Panc1 (cell line): ENCODE data around the gene IL17B. TPM values are rescaled to one million over a fixed set of nuclear protein-coding genes. Genes with fewer than 3 reads are reported as not detected.

Experiments used
- ATAC-seq: fragments of 200-7000 bp; cut with Tn5 transposase; 2 replicates; pipeline ENCODE4 v1.9.1; 2020; ENCODE audit warnings: mild to moderate bottlenecking, moderate library complexity
- BruUV-seq: library from RNA; stranded (reverse); fragments of 400-500 nt; replicated peaks from 2 replicates; lab custom pipeline; 2021; lab: Mats Ljungman, UMichigan
- CTCF ChIA-PET: fragments of 300-600 bp; sonication (Branson Sonifier 250); formaldehyde crosslinking; loops from one replicate; lab custom pipeline; 2022; ENCODE audit warnings: antibody characterized with exemption; lab: Charles Lee
- POLR2A ChIA-PET: fragments of 300-600 bp; sonication (Branson Sonifier 250); formaldehyde crosslinking; loops from one replicate; lab custom pipeline; 2022; ENCODE audit warnings: antibody characterized with exemption; lab: Charles Lee
- DNase-seq: peaks from one replicate; pipeline ENCODE4 v3.0.0-alpha.2; 2010; ENCODE audit warnings: low read depth, low spot score
- H3K27ac ChIP-seq: 2 replicates; pipeline ENCODE4 v1.5.1; 2011; ENCODE audit warnings: mild to moderate bottlenecking, low read length, inconsistent platforms
- H3K27me3 ChIP-seq: fragments of 200-500 bp; sonication (Bioruptor generic); 2 replicates; pipeline ENCODE4 v1.6.0; 2014; ENCODE audit warnings: low read length, inconsistent platforms; ENCODE audit not compliant: control insufficient read depth, insufficient read depth
- H3K36me3 ChIP-seq: fragments of 200-500 bp; sonication (Bioruptor generic); 2 replicates; pipeline ENCODE4 v1.5.1; 2014; ENCODE audit warnings: inconsistent platforms, mild to moderate bottlenecking, low read length, moderate library complexity; ENCODE audit not compliant: control insufficient read depth, insufficient read depth
- H3K4me1 ChIP-seq: 2 replicates; pipeline ENCODE4 v1.5.1; 2011; ENCODE audit warnings: inconsistent platforms, mild to moderate bottlenecking, low read length, moderate library complexity; ENCODE audit not compliant: control insufficient read depth, insufficient read depth
- H3K4me3 ChIP-seq, 2 experiments: 2 replicates each; pipeline ENCODE4 v1.5.1; 2011 to 2012; ENCODE audit warnings: low read depth in 2 of 2, low read length in 2 of 2, mild to moderate bottlenecking in 2 of 2, inconsistent platforms in 1 of 2, moderate library complexity in 1 of 2
- H3K9me3 ChIP-seq: fragments of 200-500 bp; sonication (Bioruptor generic); 2 replicates; pipeline ENCODE4 v1.5.1; 2014; ENCODE audit warnings: low read depth, mild to moderate bottlenecking, inconsistent platforms, low read length, moderate library complexity; ENCODE audit not compliant: control insufficient read depth, insufficient read depth
- CTCF ChIP-seq: fragments of 450-650 bp; IDR thresholded peaks from 2 replicates; pipeline ENCODE4 v1.5.1; 2017; ENCODE audit warnings: mild to moderate bottlenecking
- POLR2AphosphoS5 ChIP-seq: IDR thresholded peaks from 2 replicates; pipeline ENCODE4 v1.6.1; 2012; ENCODE audit warnings: mild to moderate bottlenecking, low read depth, low read length, moderate library complexity
- REST ChIP-seq, 2 experiments: IDR thresholded peaks; 2 replicates each; pipeline ENCODE4 v1.6.1; 2011 to 2012; ENCODE audit warnings: low read depth in 2 of 2, control low read depth in 1 of 2, low read length in 1 of 2, mild to moderate bottlenecking in 1 of 2, moderate library complexity in 1 of 2; ENCODE audit not compliant: insufficient read depth in 1 of 2
- SIN3A ChIP-seq: IDR thresholded peaks from 2 replicates; pipeline ENCODE4 v1.6.1; 2012; ENCODE audit warnings: low read depth, mild to moderate bottlenecking, low read length, moderate library complexity, borderline replicate concordance; ENCODE audit not compliant: insufficient read depth
- TCF7L2 ChIP-seq: IDR thresholded peaks from 2 replicates; pipeline ENCODE4 v1.6.1; 2011; ENCODE audit warnings: mild to moderate bottlenecking, low read depth, low read length, inconsistent platforms
- in situ Hi-C: cut with HindIII; loops from 2 replicates; pipeline ENCODE4 v1.10.0; 2016; ENCODE audit warnings: low sequenced_read_pairs, low pct_unique_long_range_greater_than_20kb
- intact Hi-C: fragments of 100-400 bp; cut with micrococcal nuclease; formaldehyde crosslinking; loops from one replicate; pipeline ENCODE4 v1.10.0; 2022; ENCODE audit not compliant: unreplicated experiment
- total RNA-seq: library from RNA; stranded (reverse); gene quantifications from one replicate; pipeline ENCODE4 v1.2.1, GENCODE V29; 2021; ENCODE audit not compliant: unreplicated experiment

Gene IL17B
- total RNA-seq, 1 experiment from 2014 or later = not detected

GRCh38 chr5:149418910-149419531, 39.9 kb upstream of the IL17B start:
- in situ Hi-C loops = no loop called here
- Histone ChIP-seq H3K9me3 (no peaks in the 10 kb centered on the region), H3K4me1 (peaks cover 6% of the 10 kb centered on the region; the same call in 1 of the 2 replicates), H3K27ac (no peak overlapping the region), H3K27me3 (no peaks in the 10 kb centered on the region), H3K36me3 (no peaks in the 10 kb centered on the region), H3K4me3 (no peak overlapping the region)
- TF ChIP-seq CTCF = no peak
- no peak for TF ChIP-seq TCF7L2
- TF ChIP-seq SIN3A = no peak
- TF ChIP-seq POLR2AphosphoS5 = no peak
- no peak for TF ChIP-seq REST (IDR thresholded peaks at IDR 0.05; ENCODE audit: insufficient read depth in 1 of 2, low read depth in 2 of 2, low read length in 1 of 2)
- intact Hi-C loops = no loop called here
- no peak for ATAC-seq
- no TSS peak for BruUV-seq
- DNase-seq = no peak
- CTCF ChIA-PET = interaction anchor here (0.6 kb wide), 1 partner anchor 224 kb away, joined by 6 read pairs; no protein-coding TSS in a partner anchor
- POLR2A ChIA-PET = interaction anchor here (0.7 kb wide), 1 partner anchor 139 kb away, joined by 6 read pairs; no protein-coding TSS in a partner anchor

- TF ChIP-seq REST (IDR thresholded peaks at IDR 0.05; ENCODE audit: insufficient read depth in 1 of 2, low read depth in 2 of 2, low read length in 1 of 2) (no peak), TCF7L2 (no peak), POLR2AphosphoS5 (no peak), CTCF (no peak), SIN3A (no peak)
- no peak for DNase-seq
- no peaks in the 10 kb centered on the region for H3K27me3 ChIP-seq
- no peak overlapping the region for H3K27ac ChIP-seq
- no TSS peak for BruUV-seq
- no peak overlapping the region for H3K4me3 ChIP-seq
- H3K4me1 ChIP-seq = peaks cover 3% of the 10 kb centered on the region; the same call in 1 of the 2 replicates
- intact Hi-C loops (no loop called here), in situ Hi-C loops (no loop called here)
- no peak for ATAC-seq
- H3K36me3 ChIP-seq = no peaks in the 10 kb centered on the region
- CTCF ChIA-PET = no interaction called here
- no peaks in the 10 kb centered on the region for H3K9me3 ChIP-seq
- POLR2A ChIA-PET = interaction anchor here (0.6 kb wide), 1 partner anchor 12 kb away, joined by 10 read pairs; no protein-coding TSS in a partner anchor
Measured at GRCh38 chr5:149417711-149418368, 38.7 kb upstream of the IL17B start.
